ENCODE measurements around the gene AIFM2. TPM values are rescaled to one million over a fixed set of nuclear protein-coding genes. Genes with fewer than 3 reads are reported as not detected.
"Not testable (repeated sequence)": the region's sequence is repeated elsewhere in the genome, so short reads cannot be mapped to it uniquely, and the experiment has no call there.

The AIFM2 gene
- total RNA-seq, 2 experiments from 2014 or later: 3.0 to 3.3 TPM

GRCh38 chr10:70135046-70135445 is 2.4 kb upstream of the AIFM2 start:
- Mint-ChIP-seq H3K27ac (no peak overlapping the region), H3K4me1 (ENCODE audit: low read depth) (peaks cover 15% of the 10 kb centered on the region), H3K4me3 (no peak overlapping the region), H3K9me3 (no peaks in the 10 kb centered on the region), H3K27me3 (ENCODE audit: low read depth) (peaks cover 3% of the 10 kb centered on the region), H3K36me3 (ENCODE audit: low read depth) (peaks cover 1% of the 10 kb centered on the region)
- intact Hi-C loops (cut with micrococcal nuclease): no loop called here
- DNase-seq: no peak
- CTCF ChIA-PET: interaction anchor here (1.4 to 4.2 kb wide), 4 partner anchors 10 to 18 kb away, joined by 4 to 22 read pairs (median 10); partner anchors contain the start of gene TYSND1

DNA sequence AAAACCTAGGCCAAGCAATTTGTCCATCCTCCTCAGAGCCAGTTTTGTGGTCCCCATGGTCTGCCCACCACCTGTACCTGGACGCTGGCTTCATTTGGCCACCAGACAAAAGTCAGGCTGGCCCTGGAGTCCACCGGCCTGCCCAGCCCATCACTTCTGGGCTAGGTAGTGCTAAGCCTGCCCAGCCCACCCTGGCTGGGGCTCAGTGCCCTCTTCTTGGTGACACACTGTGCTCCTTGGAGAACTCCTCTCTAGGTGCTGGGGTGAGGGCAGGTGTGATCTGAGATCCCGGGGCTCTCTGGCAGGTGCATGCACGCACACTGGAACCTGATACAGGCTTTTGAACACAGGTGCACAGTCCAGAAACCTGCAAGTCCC is 1.1 kb downstream of the AIFM2 start:
- Mint-ChIP-seq H3K4me1 (ENCODE audit: low read depth) (peaks cover 15% of the 10 kb centered on the region), H3K27me3 (ENCODE audit: low read depth) (peaks cover 3% of the 10 kb centered on the region), H3K27ac (no peak overlapping the region), H3K4me3 (peak overlapping the region; percentile 77), H3K9me3 (no peaks in the 10 kb centered on the region), H3K36me3 (ENCODE audit: low read depth) (peaks cover 1% of the 10 kb centered on the region)
- intact Hi-C loops (cut with micrococcal nuclease): no loop called here
- no peak for DNase-seq
- CTCF ChIA-PET: no interaction called here

GRCh38 chr10:70130878-70131559 is 1.6 kb downstream of the AIFM2 start:
- Mint-ChIP-seq H3K36me3 (ENCODE audit: low read depth) (peaks cover 1% of the 10 kb centered on the region), H3K27me3 (ENCODE audit: low read depth) (peaks cover 3% of the 10 kb centered on the region), H3K9me3 (no peaks in the 10 kb centered on the region), H3K4me3 (no peak overlapping the region), H3K27ac (no peak overlapping the region), H3K4me1 (ENCODE audit: low read depth) (peaks cover 15% of the 10 kb centered on the region)
- intact Hi-C loops (cut with micrococcal nuclease): no loop called here
- no peak for DNase-seq
- CTCF ChIA-PET: interaction anchor here (0.8 to 2.6 kb wide), 2 partner anchors 15 to 21 kb away, joined by 3 to 12 read pairs; no protein-coding TSS in a partner anchor

GRCh38 chr10:70126700-70127395 is 5.8 kb downstream of the AIFM2 start:
- no peak for DNase-seq
- Mint-ChIP-seq H3K27me3 (ENCODE audit: low read depth) (peaks cover 3% of the 10 kb centered on the region), H3K9me3 (no peaks in the 10 kb centered on the region), H3K4me1 (ENCODE audit: low read depth) (peaks cover 4% of the 10 kb centered on the region), H3K27ac (no peak overlapping the region), H3K4me3 (no peak overlapping the region), H3K36me3 (ENCODE audit: low read depth) (no peaks in the 10 kb centered on the region)
- intact Hi-C loops (cut with micrococcal nuclease): no loop called here
- CTCF ChIA-PET: interaction anchor here (0.6 to 3.8 kb wide), 2 partner anchors 11 to 967 kb away, joined by 7 to 15 read pairs; no protein-coding TSS in a partner anchor

DNA sequence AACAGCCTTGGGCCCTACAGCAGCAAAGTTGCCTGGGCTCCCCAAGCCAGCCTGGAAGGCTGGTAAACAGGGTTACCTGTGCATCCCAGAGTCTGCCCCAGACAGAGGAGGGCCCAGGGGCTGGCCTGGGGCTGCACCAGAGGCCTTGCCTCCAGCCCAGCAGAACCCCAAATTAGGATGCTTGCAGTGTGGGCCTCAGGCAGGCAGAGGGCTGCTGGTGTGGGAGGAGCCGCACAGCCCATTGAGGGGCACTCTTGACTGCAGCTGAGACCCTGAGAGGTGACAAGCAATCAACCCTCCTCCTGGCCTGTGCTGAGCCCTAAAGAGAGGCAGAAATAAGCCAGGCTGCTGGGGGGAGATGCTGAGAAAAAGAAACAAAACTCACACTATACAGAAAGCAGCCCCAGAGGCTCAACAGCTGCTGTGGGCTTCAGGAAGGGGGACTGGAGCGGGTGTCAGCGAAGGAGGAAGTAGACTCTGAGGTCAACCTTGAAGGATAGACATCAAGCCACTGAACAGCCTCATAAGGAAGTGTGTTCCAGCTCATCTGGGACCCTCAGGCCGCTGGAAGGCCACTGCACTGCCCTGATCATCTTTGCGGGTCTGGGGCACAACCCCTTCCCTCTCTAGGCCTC is 6.6 kb downstream of the AIFM2 start:
- DNase-seq: no peak
- peaks cover 3% of the 10 kb centered on the region for H3K27me3 Mint-ChIP-seq (ENCODE audit: low read depth)
- H3K4me3 Mint-ChIP-seq: no peak overlapping the region
- intact Hi-C loops (cut with micrococcal nuclease): no loop called here
- H3K4me1 Mint-ChIP-seq (ENCODE audit: low read depth): no peaks in the 10 kb centered on the region
- H3K9me3 Mint-ChIP-seq: no peaks in the 10 kb centered on the region
- CTCF ChIA-PET: interaction anchor here (3.8 kb wide), 1 partner anchor 10 kb away, joined by 15 read pairs; no protein-coding TSS in a partner anchor
- no peak overlapping the region for H3K27ac Mint-ChIP-seq
- H3K36me3 Mint-ChIP-seq (ENCODE audit: low read depth): no peaks in the 10 kb centered on the region

DNA sequence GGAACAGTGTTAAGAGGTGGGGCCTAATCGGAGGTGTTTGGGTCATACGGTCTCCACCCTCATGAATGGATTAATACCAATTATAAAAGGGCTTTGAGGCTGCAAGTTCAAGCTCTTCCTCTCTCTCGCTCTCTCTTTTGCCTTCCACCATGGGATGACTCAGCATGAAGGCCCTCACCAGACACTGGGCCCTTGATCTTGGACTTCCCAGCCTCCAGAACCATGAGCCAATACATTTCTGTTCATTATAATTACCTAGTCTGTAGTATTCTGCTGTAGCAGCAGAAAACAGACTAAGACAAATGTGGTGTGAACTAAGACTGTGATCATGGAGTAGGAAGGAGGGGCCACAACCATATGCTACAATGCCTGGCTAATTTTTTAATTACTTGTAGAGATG is 7.7 kb downstream of the AIFM2 start:
- CTCF ChIA-PET: interaction anchor here (3.8 kb wide), 1 partner anchor 9 kb away, joined by 15 read pairs; no protein-coding TSS in a partner anchor
- Mint-ChIP-seq H3K4me3 (no peak overlapping the region), H3K27me3 (ENCODE audit: low read depth) (no peaks in the 10 kb centered on the region)

DNA sequence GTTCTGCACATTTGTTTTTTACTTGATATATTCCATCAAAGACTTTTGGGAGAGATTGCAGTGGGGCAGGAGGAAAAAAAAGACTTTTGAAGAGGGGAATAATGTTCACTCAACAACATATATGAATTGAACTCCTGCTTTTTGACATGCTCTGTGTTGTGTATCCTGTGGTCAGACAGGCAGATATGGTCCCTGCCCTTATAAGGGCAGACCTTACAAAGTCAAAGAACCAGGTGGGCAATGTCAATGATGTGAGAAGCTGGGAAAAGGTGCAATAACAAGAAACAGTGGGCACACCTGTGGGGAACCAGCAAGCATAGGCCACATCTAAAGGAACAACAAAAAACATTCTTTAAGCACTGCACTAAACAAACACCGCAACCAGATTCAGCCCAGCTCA is 8.2 kb downstream of the AIFM2 start:
- no peak for DNase-seq
- H3K27ac Mint-ChIP-seq: no peak overlapping the region
- no peaks in the 10 kb centered on the region for H3K4me1 Mint-ChIP-seq (ENCODE audit: low read depth)
- no peaks in the 10 kb centered on the region for H3K27me3 Mint-ChIP-seq (ENCODE audit: low read depth)
- H3K36me3 Mint-ChIP-seq (ENCODE audit: low read depth): no peaks in the 10 kb centered on the region
- intact Hi-C loops (cut with micrococcal nuclease): no loop called here
- CTCF ChIA-PET: interaction anchor here (3.8 kb wide), 1 partner anchor 8 kb away, joined by 15 read pairs; no protein-coding TSS in a partner anchor
- H3K9me3 Mint-ChIP-seq: no peaks in the 10 kb centered on the region
- no peak overlapping the region for H3K4me3 Mint-ChIP-seq

More for the DNA sequence above, 7.7 kb downstream of the AIFM2 start:
- DNase-seq: no peak
- Mint-ChIP-seq H3K27ac (no peak overlapping the region), H3K9me3 (no peaks in the 10 kb centered on the region), H3K4me1 (ENCODE audit: low read depth) (no peaks in the 10 kb centered on the region), H3K36me3 (ENCODE audit: low read depth) (no peaks in the 10 kb centered on the region)
- intact Hi-C loops (cut with micrococcal nuclease): no loop called here

DNA sequence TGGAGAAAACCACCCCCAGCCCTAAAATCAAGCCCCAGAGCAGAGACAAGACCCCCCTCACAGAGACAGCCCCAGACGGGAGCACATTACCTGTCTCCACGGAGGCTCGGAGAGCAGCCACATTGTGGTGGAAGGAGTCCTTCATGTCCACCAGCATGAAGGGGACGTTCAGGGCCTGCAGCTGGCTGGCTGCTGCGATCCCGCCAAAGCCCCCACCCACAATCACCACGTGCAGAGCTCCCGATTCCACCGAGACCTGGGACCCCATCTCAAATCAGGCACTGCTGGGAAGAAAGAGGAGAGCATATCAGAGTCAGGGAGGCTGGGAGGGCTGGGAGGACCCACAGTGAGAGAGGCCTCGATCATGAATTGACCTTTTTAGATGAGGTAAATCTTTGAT is 8.8 kb downstream of the AIFM2 start:
- Mint-ChIP-seq H3K4me1 (ENCODE audit: low read depth) (no peaks in the 10 kb centered on the region), H3K4me3 (no peak overlapping the region), H3K27me3 (ENCODE audit: low read depth) (no peaks in the 10 kb centered on the region), H3K36me3 (ENCODE audit: low read depth) (no peaks in the 10 kb centered on the region), H3K9me3 (no peaks in the 10 kb centered on the region), H3K27ac (no peak overlapping the region)
- CTCF ChIA-PET: interaction anchor here (3.8 kb wide), 1 partner anchor 8 kb away, joined by 15 read pairs; no protein-coding TSS in a partner anchor
- no peak for DNase-seq
- intact Hi-C loops (cut with micrococcal nuclease): no loop called here

GRCh38 chr10:70123166-70123565 is 9.5 kb downstream of the AIFM2 start:
- H3K9me3 Mint-ChIP-seq; intact Hi-C loops (cut with micrococcal nuclease); H3K4me1 Mint-ChIP-seq (ENCODE audit: low read depth); H3K27ac Mint-ChIP-seq; DNase-seq; CTCF ChIA-PET; H3K4me3 Mint-ChIP-seq; H3K36me3 Mint-ChIP-seq (ENCODE audit: low read depth); H3K27me3 Mint-ChIP-seq (ENCODE audit: low read depth): not testable (repeated sequence)

DNA sequence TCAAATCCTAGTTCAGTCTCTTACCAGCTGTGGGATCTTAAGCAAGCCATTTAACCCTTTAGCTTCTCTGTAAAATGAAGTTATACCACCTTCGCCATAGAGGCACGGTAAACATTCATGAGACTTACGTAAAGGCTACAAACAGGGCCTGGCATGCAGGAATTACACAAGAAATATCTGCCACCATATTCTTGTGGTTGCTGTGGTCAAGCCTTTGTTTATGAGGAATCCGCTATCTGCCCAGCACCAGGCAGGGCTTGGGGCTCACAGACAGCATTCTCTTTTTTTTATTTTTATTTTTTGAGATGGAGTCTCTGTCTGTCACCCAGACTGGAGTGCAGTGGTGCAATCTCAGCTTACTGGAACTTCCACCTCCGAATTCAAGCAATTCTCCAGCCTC is 9.9 kb downstream of the AIFM2 start:
- Mint-ChIP-seq H3K4me3 (no peak overlapping the region), H3K4me1 (ENCODE audit: low read depth) (no peaks in the 10 kb centered on the region), H3K9me3 (no peaks in the 10 kb centered on the region), H3K27me3 (ENCODE audit: low read depth) (no peaks in the 10 kb centered on the region), H3K36me3 (ENCODE audit: low read depth) (no peaks in the 10 kb centered on the region), H3K27ac (no peak overlapping the region)
- CTCF ChIA-PET: no interaction called here
- intact Hi-C loops (cut with micrococcal nuclease): no loop called here
- DNase-seq: no peak

DNA sequence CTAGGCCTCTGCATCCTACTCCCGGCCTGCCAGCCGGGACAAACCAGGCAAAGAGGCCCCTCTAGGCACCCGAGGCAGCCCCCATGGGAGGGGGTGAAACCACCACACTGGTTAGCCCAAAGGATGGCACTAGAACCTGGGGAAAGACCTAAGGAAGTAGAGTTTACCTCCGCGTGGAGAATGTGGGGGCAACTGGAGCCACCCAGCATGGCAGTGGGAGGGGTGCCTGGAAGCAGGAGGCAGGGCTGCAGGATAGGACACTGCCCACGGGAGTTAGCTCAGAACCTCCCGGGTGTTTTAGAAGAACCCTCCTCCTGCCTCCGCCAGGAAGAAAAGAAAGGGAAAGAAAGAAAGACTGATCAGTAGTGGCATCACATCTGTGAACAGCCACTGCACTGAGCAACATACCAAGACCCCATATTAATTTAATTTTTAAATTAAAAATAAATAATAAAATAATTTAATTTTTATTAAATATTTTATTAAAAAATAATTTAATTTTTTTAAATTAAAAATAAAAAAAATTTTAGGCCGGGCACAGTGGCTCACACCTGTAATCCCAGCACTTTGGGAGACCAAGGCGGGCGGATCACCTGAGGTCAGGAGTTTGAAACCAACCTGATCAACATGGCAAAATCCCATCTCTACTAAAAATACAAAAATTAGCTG is 11.2 kb downstream of the AIFM2 start:
- no peak for DNase-seq
- no peaks in the 10 kb centered on the region for H3K27me3 Mint-ChIP-seq (ENCODE audit: low read depth)
- no peak overlapping the region for H3K27ac Mint-ChIP-seq
- H3K4me1 Mint-ChIP-seq (ENCODE audit: low read depth): peaks cover 2% of the 10 kb centered on the region
- H3K36me3 Mint-ChIP-seq (ENCODE audit: low read depth): no peaks in the 10 kb centered on the region
- no peaks in the 10 kb centered on the region for H3K9me3 Mint-ChIP-seq
- intact Hi-C loops (cut with micrococcal nuclease): loop anchor here (1.0 kb wide), 1 partner anchor 21 kb away; no protein-coding TSS in a partner anchor
- CTCF ChIA-PET: interaction anchor here (0.6 kb wide), 1 partner anchor 21 kb away, joined by 3 read pairs; no protein-coding TSS in a partner anchor
- H3K4me3 Mint-ChIP-seq: no peak overlapping the region

DNA sequence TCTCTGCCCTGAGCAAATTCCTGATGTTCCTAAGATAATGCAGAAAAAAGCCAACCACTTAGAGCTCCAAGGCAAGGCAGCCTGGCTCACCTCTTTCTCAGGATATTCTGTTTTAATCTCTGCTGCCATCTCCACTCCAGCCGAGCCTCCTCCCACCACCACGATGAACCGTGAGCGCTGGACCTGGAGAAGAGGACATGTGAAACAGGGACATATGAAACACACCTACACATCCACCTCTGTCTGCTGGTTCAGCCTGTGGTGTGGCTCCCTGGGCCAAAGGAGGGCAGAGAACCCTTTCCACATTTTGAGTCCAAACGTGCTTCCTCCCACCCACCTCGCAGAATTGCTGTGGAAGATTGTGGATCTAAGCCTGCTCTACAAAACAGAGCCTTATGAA is 12.2 kb downstream of the AIFM2 start:
- Mint-ChIP-seq H3K27me3 (ENCODE audit: low read depth) (no peaks in the 10 kb centered on the region), H3K36me3 (ENCODE audit: low read depth) (no peaks in the 10 kb centered on the region), H3K4me1 (ENCODE audit: low read depth) (peaks cover 6% of the 10 kb centered on the region), H3K4me3 (no peak overlapping the region), H3K9me3 (no peaks in the 10 kb centered on the region), H3K27ac (no peak overlapping the region)
- CTCF ChIA-PET: no interaction called here
- DNase-seq: no peak
- intact Hi-C loops (cut with micrococcal nuclease): no loop called here
